ENCODE results near the gene PRSS22. TPM values are rescaled to one million over a fixed set of nuclear protein-coding genes. Genes with fewer than 3 reads are reported as not detected.

The PRSS22 gene
- total RNA-seq, 1 donor from 2014 or later: not detected

DNA sequence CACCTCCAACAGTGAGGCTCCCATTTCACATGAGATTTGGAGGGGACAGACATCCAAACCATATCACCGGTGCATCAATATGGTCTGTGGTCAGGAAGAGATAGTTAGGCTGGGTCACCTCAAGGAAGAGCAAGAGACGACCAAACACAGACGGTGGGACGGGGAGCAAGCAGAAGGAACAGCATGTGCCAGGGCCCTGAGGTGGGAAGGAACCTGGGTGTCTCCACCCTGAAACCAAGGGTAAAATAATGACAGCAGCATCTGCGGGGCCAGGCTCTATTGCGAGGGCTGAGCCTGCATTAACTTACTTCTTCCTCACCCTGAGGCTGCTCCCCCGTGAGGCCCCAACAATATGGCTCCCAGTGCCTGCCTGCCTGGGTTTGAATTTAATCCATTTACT is 49.8 kb downstream of the PRSS22 start:
- intact Hi-C loops (cut with DNase I): no loop called here
- Histone ChIP-seq H3K9me3 (peaks cover 0 to 14% of the 10 kb centered on the region in 2 donors), H3K36me3 (no peaks in the 10 kb centered on the region), H3K27ac (no peak overlapping the region), H3K4me1 (peaks cover 0 to 5% of the 10 kb centered on the region in 2 donors), H3K27me3 (no peaks in the 10 kb centered on the region), H3K4me3 (no peak overlapping the region)
- TF ChIP-seq, protein P1, sequence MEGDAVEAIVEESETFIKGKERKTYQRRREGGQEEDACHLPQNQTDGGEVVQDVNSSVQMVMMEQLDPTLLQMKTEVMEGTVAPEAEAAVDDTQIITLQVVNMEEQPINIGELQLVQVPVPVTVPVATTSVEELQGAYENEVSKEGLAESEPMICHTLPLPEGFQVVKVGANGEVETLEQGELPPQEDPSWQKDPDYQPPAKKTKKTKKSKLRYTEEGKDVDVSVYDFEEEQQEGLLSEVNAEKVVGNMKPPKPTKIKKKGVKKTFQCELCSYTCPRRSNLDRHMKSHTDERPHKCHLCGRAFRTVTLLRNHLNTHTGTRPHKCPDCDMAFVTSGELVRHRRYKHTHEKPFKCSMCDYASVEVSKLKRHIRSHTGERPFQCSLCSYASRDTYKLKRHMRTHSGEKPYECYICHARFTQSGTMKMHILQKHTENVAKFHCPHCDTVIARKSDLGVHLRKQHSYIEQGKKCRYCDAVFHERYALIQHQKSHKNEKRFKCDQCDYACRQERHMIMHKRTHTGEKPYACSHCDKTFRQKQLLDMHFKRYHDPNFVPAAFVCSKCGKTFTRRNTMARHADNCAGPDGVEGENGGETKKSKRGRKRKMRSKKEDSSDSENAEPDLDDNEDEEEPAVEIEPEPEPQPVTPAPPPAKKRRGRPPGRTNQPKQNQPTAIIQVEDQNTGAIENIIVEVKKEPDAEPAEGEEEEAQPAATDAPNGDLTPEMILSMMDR (IDR thresholded peaks at IDR 0.05): no peak
- DNase-seq (ENCODE audit: low spot score in 2 of 2): no peak

DNA sequence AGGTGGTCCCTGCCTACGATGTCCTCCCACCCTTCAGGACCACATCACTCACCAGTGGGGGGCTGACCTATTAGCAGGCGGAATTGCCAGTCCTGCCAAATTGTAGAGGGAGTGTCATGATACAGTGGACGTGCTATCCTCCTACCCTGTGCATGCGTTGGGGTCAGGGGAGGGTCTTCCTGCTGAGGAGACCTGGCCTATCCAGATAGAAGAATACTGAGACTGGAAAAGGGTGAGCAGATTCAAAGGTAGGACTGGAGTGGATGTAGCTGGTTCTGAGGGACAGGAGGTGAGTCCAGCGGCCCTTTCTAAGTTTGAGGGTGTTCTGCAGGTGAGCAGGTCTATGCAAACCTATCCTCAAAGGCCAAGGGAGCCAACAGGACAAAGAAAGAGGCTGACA is 51.7 kb downstream of the PRSS22 start:
- TF ChIP-seq, protein P1 (IDR thresholded peaks at IDR 0.05): no peak
- intact Hi-C loops (cut with DNase I): no loop called here
- H3K27me3 ChIP-seq: no peaks in the 10 kb centered on the region
- H3K9me3 ChIP-seq: peaks cover 0 to 14% of the 10 kb centered on the region in 2 donors
- no peaks in the 10 kb centered on the region for H3K36me3 ChIP-seq
- no peak overlapping the region for H3K27ac ChIP-seq
- H3K4me1 ChIP-seq: no peaks in the 10 kb centered on the region
- no peak for DNase-seq (ENCODE audit: low spot score in 2 of 2)
- H3K4me3 ChIP-seq: no peak overlapping the region

DNA sequence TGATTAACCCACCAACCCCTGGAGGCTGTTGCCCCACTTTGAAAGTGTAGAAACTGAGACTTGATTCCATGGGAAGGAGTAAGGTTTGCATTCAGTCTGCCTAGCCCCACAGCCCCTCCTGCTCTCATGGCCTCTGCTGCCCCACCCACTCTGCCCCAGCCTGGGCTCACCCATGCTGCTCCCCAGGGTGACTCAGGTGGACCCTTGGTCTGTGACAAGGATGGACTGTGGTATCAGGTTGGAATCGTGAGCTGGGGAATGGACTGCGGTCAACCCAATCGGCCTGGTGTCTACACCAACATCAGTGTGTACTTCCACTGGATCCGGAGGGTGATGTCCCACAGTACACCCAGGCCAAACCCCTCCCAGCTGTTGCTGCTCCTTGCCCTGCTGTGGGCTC is 53.2 kb downstream of the PRSS22 start:
- Histone ChIP-seq H3K9me3 (peaks cover 0 to 14% of the 10 kb centered on the region in 2 donors), H3K27ac (no peak overlapping the region), H3K36me3 (no peaks in the 10 kb centered on the region), H3K27me3 (no peaks in the 10 kb centered on the region), H3K4me3 (no peak overlapping the region), H3K4me1 (no peaks in the 10 kb centered on the region)
- TF ChIP-seq, protein P1 (IDR thresholded peaks at IDR 0.05): no peak
- no peak for DNase-seq (ENCODE audit: low spot score in 2 of 2)
- intact Hi-C loops (cut with DNase I): no loop called here

DNA sequence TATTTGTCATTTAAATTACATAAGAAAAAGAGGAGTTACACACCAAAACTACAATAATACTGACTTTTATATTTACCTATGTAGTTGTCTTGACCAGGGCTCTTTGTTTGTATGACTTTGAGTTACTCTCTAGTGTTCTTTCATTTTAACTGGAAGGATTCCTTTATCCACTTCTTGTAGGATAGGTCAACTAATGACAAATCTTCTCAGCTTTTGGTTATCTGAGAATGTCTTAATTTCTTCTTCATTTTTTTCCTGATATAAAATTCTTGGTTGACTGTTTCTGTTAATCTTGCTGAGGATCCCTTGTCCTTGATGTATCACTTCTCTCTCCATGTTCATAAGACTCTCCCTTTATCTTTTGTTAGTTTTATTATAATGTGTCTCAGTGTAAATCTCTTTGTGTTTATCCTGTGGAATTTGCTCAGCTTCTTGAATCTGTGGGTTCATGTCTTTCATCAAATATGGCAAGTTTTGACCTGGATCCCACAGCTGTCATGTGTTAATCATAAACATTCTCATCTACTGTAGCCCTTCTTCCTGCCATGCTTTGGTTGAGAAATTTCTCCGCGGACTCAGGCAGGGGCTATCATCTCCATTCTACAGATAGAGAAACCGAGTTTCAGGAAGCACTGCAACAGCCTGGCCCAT is 54.3 kb downstream of the PRSS22 start:
- H3K27ac ChIP-seq: no peak overlapping the region
- H3K4me1 ChIP-seq: no peaks in the 10 kb centered on the region
- DNase-seq (ENCODE audit: low spot score in 2 of 2): no peak
- peaks cover 0 to 14% of the 10 kb centered on the region in 2 donors for H3K9me3 ChIP-seq
- intact Hi-C loops (cut with DNase I): no loop called here
- H3K36me3 ChIP-seq: no peaks in the 10 kb centered on the region
- H3K27me3 ChIP-seq: no peaks in the 10 kb centered on the region
- TF ChIP-seq, protein P1 (IDR thresholded peaks at IDR 0.05): no peak
- no peak overlapping the region for H3K4me3 ChIP-seq

Other genes starting within 250 kb of the PRSS22 start
- gene KCTD5, start 175.6 kb downstream of the PRSS22 start, total RNA-seq: 10.5 TPM
- gene PRSS27, start 137.9 kb downstream of the PRSS22 start, total RNA-seq: not detected
- gene SRRM2, start 105.5 kb downstream of the PRSS22 start, total RNA-seq: 359 TPM
- gene ELOB, start 80.9 kb downstream of the PRSS22 start, total RNA-seq: 1,184 TPM
- 15.4 TPM for gene PRSS33, start 70.6 kb downstream of the PRSS22 start, total RNA-seq
- not detected for gene PRSS41, start 59.7 kb downstream of the PRSS22 start, total RNA-seq
- not detected for gene PRSS21, start 40.9 kb downstream of the PRSS22 start, total RNA-seq
- gene ZG16B, start 27.9 kb downstream of the PRSS22 start, total RNA-seq: not detected
- 109 TPM for gene FLYWCH2, start 25.0 kb upstream of the PRSS22 start, total RNA-seq
- 74.3 TPM for gene FLYWCH1, start 53.8 kb upstream of the PRSS22 start, total RNA-seq
- gene KREMEN2, start 106.1 kb upstream of the PRSS22 start, total RNA-seq: not detected
- 9.2 TPM for gene PAQR4, start 111.2 kb upstream of the PRSS22 start, total RNA-seq
- not detected for gene PKMYT1, start 122.3 kb upstream of the PRSS22 start, total RNA-seq
- gene CLDN9, start 154.8 kb upstream of the PRSS22 start, total RNA-seq: not detected
- not detected for gene CLDN6, start 160.0 kb upstream of the PRSS22 start, total RNA-seq
- gene TNFRSF12A, start 162.2 kb upstream of the PRSS22 start, total RNA-seq: 914 TPM
- 50.8 TPM for gene HCFC1R1, start 165.8 kb upstream of the PRSS22 start, total RNA-seq
- 32.6 TPM for gene THOC6, start 165.9 kb upstream of the PRSS22 start, total RNA-seq
- gene BICDL2, start 178.8 kb upstream of the PRSS22 start, total RNA-seq: not detected
- 0.21 TPM for gene MMP25, start 188.4 kb upstream of the PRSS22 start, total RNA-seq
- gene IL32, start 207.5 kb upstream of the PRSS22 start, total RNA-seq: 139 TPM
- gene ZSCAN10, start 241.1 kb upstream of the PRSS22 start, total RNA-seq: not detected